ENCODE measurements around the gene KCNMA1. TPM values are rescaled to one million over a fixed set of nuclear protein-coding genes. Genes with fewer than 3 reads are reported as not detected.

Gene KCNMA1
- total RNA-seq, 4 donors from 2014 or later: 66.8 to 96.5 (median 78.9) TPM

DNA sequence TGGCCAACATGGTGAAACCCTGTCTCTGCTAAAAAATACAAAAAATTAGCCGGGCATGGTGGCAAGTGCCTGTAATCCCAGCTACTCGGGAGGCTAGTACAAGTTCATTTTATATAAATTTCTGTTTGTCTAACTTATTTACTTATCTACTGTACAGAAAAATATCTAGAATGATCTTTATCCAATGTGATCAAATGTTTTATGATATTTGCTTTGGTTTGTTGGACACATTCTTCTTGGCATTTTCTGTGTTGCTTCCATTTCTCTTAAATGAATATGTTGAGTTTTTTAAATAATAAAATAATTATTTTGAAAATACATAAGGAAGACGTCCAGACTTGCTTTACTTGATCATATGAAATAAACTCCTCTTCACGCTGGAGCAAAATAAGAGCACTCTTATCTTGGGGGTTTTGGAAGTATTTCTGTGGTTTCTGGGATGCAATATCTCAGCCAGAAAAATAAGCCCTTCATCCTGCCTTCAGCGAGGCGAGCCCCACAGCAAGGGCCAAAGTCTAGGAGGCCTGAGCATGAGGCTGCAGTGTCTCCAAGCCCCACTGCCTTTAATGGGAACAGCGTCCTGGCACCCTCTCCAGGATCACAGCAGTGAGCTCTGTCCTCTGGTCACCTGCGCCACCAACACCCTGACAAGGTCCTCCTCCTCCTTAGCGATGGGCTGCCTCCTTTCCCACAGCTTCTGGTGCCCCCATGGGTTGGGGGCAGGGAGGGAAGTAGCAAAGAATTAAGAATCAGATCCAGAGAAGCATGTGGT is 480.2 kb downstream of the KCNMA1 start:
- no peak for ATAC-seq
- in situ Hi-C loops (cut with MboI; ENCODE audit: low sequenced_read_pairs in 4 of 4): loop anchor here in 3 of 4 donors (25.0 kb wide), 2 partner anchors 230 to 330 kb away; no protein-coding TSS in a partner anchor

DNA sequence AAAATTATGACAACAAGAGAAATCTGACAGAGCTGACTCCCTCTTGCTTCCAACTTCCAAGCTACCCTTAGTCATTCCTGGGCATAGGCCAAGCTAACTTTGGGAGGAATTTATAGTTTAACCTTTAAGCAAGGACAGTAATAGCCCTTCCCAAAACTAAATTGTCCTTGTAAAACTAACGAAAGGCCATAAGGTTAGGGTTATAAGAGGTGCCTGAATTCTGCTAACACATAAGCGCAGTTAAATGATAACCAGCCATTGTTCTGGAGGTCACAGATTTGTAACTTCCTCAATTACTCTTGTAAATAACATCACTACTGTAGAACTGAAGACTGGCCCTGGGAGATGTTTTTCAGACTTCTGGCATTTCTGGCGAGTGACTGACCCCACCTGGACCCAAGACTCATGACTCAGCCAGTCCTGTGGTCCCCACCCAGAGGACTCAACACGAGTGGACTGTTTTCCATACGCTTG is 481.2 kb downstream of the KCNMA1 start:
- Histone ChIP-seq H3K9me3 (no peaks in the 10 kb centered on the region), H3K27ac (no peak overlapping the region), H3K4me3 (no peak overlapping the region), H3K4me1 (peaks cover 0 to 16% of the 10 kb centered on the region in 2 donors), H3K27me3 (no peaks in the 10 kb centered on the region), H3K36me3 (no peaks in the 10 kb centered on the region)
- in situ Hi-C loops (cut with MboI; ENCODE audit: low sequenced_read_pairs in 4 of 4) (loop anchor here in 3 of 4 donors (25.0 kb wide), 2 partner anchors 231 to 331 kb away; no protein-coding TSS in a partner anchor), intact Hi-C loops (cut with DNase I; ENCODE audit: low total_unique reads) (no loop called here)
- DNase-seq (no peak), ATAC-seq (no peak)
- TF ChIP-seq, protein P1, sequence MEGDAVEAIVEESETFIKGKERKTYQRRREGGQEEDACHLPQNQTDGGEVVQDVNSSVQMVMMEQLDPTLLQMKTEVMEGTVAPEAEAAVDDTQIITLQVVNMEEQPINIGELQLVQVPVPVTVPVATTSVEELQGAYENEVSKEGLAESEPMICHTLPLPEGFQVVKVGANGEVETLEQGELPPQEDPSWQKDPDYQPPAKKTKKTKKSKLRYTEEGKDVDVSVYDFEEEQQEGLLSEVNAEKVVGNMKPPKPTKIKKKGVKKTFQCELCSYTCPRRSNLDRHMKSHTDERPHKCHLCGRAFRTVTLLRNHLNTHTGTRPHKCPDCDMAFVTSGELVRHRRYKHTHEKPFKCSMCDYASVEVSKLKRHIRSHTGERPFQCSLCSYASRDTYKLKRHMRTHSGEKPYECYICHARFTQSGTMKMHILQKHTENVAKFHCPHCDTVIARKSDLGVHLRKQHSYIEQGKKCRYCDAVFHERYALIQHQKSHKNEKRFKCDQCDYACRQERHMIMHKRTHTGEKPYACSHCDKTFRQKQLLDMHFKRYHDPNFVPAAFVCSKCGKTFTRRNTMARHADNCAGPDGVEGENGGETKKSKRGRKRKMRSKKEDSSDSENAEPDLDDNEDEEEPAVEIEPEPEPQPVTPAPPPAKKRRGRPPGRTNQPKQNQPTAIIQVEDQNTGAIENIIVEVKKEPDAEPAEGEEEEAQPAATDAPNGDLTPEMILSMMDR (IDR thresholded peaks at IDR 0.05 in 4 of 5, conservative IDR thresholded peaks at IDR 0.05 in 1 of 5): no peak
- TF ChIP-seq POLR2A (IDR thresholded peaks at IDR 0.05): no peak

More for the DNA sequence above, 480.2 kb downstream of the KCNMA1 start:
- Histone ChIP-seq H3K36me3 (no peaks in the 10 kb centered on the region), H3K27ac (no peak overlapping the region), H3K27me3 (no peaks in the 10 kb centered on the region), H3K4me3 (no peak overlapping the region), H3K9me3 (no peaks in the 10 kb centered on the region), H3K4me1 (peaks cover 0 to 25% of the 10 kb centered on the region in 2 donors)
- DNase-seq: no peak
- intact Hi-C loops (cut with DNase I; ENCODE audit: low total_unique reads): no loop called here
- TF ChIP-seq, protein P1 (IDR thresholded peaks at IDR 0.05 in 4 of 5, conservative IDR thresholded peaks at IDR 0.05 in 1 of 5): no peak
- TF ChIP-seq POLR2A (IDR thresholded peaks at IDR 0.05): no peak

DNA sequence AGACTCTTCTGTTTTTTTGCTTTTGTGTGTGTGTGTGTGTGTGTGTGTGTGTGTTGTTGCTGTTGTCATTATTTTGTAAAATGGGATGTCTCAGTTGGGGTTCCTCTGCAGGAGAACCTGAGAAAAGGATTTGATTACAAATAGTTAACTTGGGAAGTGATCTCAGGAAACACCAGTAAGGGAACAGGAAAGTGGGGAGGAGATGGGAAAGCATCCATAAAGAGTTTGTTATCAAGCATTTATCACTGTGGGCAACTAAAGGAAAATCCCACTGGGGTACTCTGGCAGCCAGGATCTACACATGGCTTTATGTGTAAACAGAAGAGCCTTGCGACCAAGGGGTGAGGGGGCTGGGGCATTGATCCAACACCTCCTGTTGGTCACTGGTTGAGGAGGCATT is 485.4 kb downstream of the KCNMA1 start:
- no peak overlapping the region for H3K27ac ChIP-seq
- TF ChIP-seq, protein P1 (IDR thresholded peaks at IDR 0.05 in 4 of 5, conservative IDR thresholded peaks at IDR 0.05 in 1 of 5): no peak
- TF ChIP-seq POLR2A (IDR thresholded peaks at IDR 0.05): no peak
- no peaks in the 10 kb centered on the region for H3K9me3 ChIP-seq
- H3K4me1 ChIP-seq: peaks cover 6 to 16% of the 10 kb centered on the region in 2 donors
- no peaks in the 10 kb centered on the region for H3K36me3 ChIP-seq
- intact Hi-C loops (cut with DNase I; ENCODE audit: low total_unique reads): no loop called here
- no peak for DNase-seq
- no peak overlapping the region for H3K4me3 ChIP-seq
- no peaks in the 10 kb centered on the region for H3K27me3 ChIP-seq
- in situ Hi-C loops (cut with MboI; ENCODE audit: low sequenced_read_pairs in 4 of 4): loop anchor here in 3 of 4 donors (25.0 kb wide), 2 partner anchors 235 to 335 kb away; no protein-coding TSS in a partner anchor
- no peak for ATAC-seq

DNA sequence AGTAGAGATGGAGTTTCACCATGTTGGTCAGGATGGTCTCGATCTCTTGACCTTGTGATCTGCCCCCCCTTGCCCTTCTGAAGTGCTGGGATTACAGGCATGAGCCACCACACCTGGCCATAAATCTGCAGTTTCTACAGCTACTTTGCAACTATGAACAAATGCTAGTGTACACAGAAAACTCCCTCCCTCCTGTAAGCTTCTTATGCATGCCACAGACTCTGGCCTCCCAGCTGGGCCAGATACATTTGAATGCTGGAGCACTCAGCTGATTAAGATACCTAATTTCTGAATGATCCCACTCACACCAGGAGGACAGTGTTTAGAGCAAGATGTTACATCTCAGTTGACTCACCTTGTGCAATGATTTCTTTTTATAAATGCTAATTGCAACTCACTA is 486.2 kb downstream of the KCNMA1 start:
- Histone ChIP-seq H3K36me3 (no peaks in the 10 kb centered on the region), H3K27me3 (no peaks in the 10 kb centered on the region), H3K4me1 (peaks cover 11 to 14% of the 10 kb centered on the region in 2 donors), H3K27ac (no peak overlapping the region), H3K9me3 (no peaks in the 10 kb centered on the region), H3K4me3 (no peak overlapping the region)
- ATAC-seq (no peak), DNase-seq (no peak)
- in situ Hi-C loops (cut with MboI; ENCODE audit: low sequenced_read_pairs in 4 of 4) (loop anchor here in 3 of 4 donors (25.0 kb wide), 2 partner anchors 236 to 336 kb away; no protein-coding TSS in a partner anchor), intact Hi-C loops (cut with DNase I; ENCODE audit: low total_unique reads) (no loop called here)
- TF ChIP-seq POLR2A (IDR thresholded peaks at IDR 0.05): no peak
- TF ChIP-seq, protein P1 (IDR thresholded peaks at IDR 0.05 in 4 of 5, conservative IDR thresholded peaks at IDR 0.05 in 1 of 5): no peak
